K562 (cell line): ENCODE results near the gene OR7A5. TPM values are rescaled to one million over a fixed set of nuclear protein-coding genes. Genes with fewer than 3 reads are reported as not detected.
A peak's percentile ranks its signal among the peaks of the same experiment; 100 is the strongest.

ENCODE experiments used
- BMI1 ChIP-seq: fragments of 150-350 bp; IDR thresholded peaks from 2 replicates; pipeline ENCODE4 v1.6.1; 2014; ENCODE audit warnings: low read length
- CCNT2 ChIP-seq: IDR thresholded peaks from 2 replicates; pipeline ENCODE4 v1.6.1; 2011; ENCODE audit warnings: borderline replicate concordance, low read depth, mild to moderate bottlenecking, moderate library complexity, mixed read lengths, low read length; ENCODE audit not compliant: insufficient read length; ENCODE audit errors: extremely low read depth
- DPF2 ChIP-seq: fragments of 450-650 bp; IDR thresholded peaks from 2 replicates; pipeline ENCODE4 v1.6.1; 2016
- HDAC8 ChIP-seq: fragments of 450-650 bp; IDR thresholded peaks from 2 replicates; pipeline ENCODE4 v1.6.1; 2016; ENCODE audit warnings: mild to moderate bottlenecking, missing genetic modification characterization, moderate library complexity, missing compliant biosample characterization
- HNRNPUL1 ChIP-seq: fragments of 200-400 bp; formaldehyde crosslinking; IDR thresholded peaks from 2 replicates; pipeline ENCODE4 v1.6.1; 2017; ENCODE audit warnings: low read length
- HOMEZ ChIP-seq: fragments of 250-450 bp; sonication (Bioruptor Pico); IDR thresholded peaks from 2 replicates; pipeline ENCODE4 v1.4.0; 2020; ENCODE audit warnings: mild to moderate bottlenecking, moderate library complexity
- KAT7 ChIP-seq: sonication (generic); formaldehyde crosslinking; IDR thresholded peaks from 2 replicates; pipeline ENCODE4 v1.8.0; 2022; ENCODE audit warnings: missing genetic modification reagents, mild to moderate bottlenecking, borderline replicate concordance
- MCM7 ChIP-seq, 2 experiments: fragments of 450-650 bp; IDR thresholded peaks; 2 replicates each; pipeline ENCODE4 v1.6.1; 2016 to 2018
- PRDM10 ChIP-seq: fragments of 450-650 bp; IDR thresholded peaks from 2 replicates; pipeline ENCODE4 v1.6.1; 2018; ENCODE audit not compliant: partially characterized antibody
- PTTG1 ChIP-seq: fragments of 450-650 bp; IDR thresholded peaks from 2 replicates; pipeline ENCODE4 v1.6.1; 2016; ENCODE audit warnings: low read depth, mild to moderate bottlenecking, missing genetic modification characterization, missing compliant biosample characterization
- RB1 ChIP-seq: fragments of 450-650 bp; IDR thresholded peaks from 2 replicates; pipeline ENCODE4 v1.6.1; 2017; ENCODE audit warnings: low read depth, mild to moderate bottlenecking
- SRF ChIP-seq, 2 experiments: fragments of 250-450, 450-650 bp in 1 of 2; sonication (Bioruptor Pico) in 1 of 2; sonication (generic) in 1 of 2; formaldehyde crosslinking; IDR thresholded peaks; 2 replicates each; pipeline versions ENCODE4 v1.5.0 to v1.5.1; 2020 to 2022; ENCODE audit warnings: mild to moderate bottlenecking in 1 of 2, missing genetic modification reagents in 1 of 2
- SRSF7 ChIP-seq: fragments of 200-400 bp; formaldehyde crosslinking; optimal IDR thresholded peaks from 2 replicates; pipeline ENCODE3; 2017; ENCODE audit warnings: mild to moderate bottlenecking, low read depth, low read length
- TFAP4 ChIP-seq: sonication (generic); formaldehyde crosslinking; IDR thresholded peaks from 2 replicates; pipeline ENCODE4 v1.8.0; 2022; ENCODE audit warnings: missing genetic modification reagents, mild to moderate bottlenecking, moderate library complexity, borderline replicate concordance
- USF2 ChIP-seq: sonication (generic); formaldehyde crosslinking; IDR thresholded peaks from 2 replicates; pipeline ENCODE4 v1.5.0; 2020; ENCODE audit warnings: missing genetic modification reagents
- ZBTB33 ChIP-seq: sonication (generic); formaldehyde crosslinking; IDR thresholded peaks from 2 replicates; pipeline ENCODE4 v1.8.1; 2023; ENCODE audit warnings: mild to moderate bottlenecking, missing genetic modification reagents
- ZNF134 ChIP-seq: fragments of 250-450 bp; sonication (Bioruptor Pico); conservative IDR thresholded peaks from 2 replicates; pipeline ENCODE4 v1.4.0; 2020
- ZNF263 ChIP-seq: sonication (generic); formaldehyde crosslinking; IDR thresholded peaks from 2 replicates; pipeline ENCODE4 v1.8.0; 2022; ENCODE audit warnings: mild to moderate bottlenecking, missing genetic modification reagents, borderline replicate concordance
- ZNF431 ChIP-seq: sonication (generic); formaldehyde crosslinking; IDR thresholded peaks from 2 replicates; pipeline ENCODE4 v1.8.0; 2022; ENCODE audit warnings: mild to moderate bottlenecking, missing genetic modification reagents
- ZNF584 ChIP-seq: fragments of 200-800 bp; sonication (Bioruptor generic); IDR thresholded peaks from 2 replicates; pipeline ENCODE4 v1.6.1; 2016; ENCODE audit warnings: low read depth, mild to moderate bottlenecking, missing genetic modification characterization, missing compliant biosample characterization
- ZNF830 ChIP-seq: fragments of 250-450 bp; sonication (Bioruptor Pico); IDR thresholded peaks from 2 replicates; pipeline ENCODE4 v1.5.0; 2021; ENCODE audit warnings: mild to moderate bottlenecking
- polyA plus RNA-seq, 8 experiments: library from polyadenylated mRNA; depleted of rRNA in 4 of 8; stranded (reverse) in 5 of 8; unstranded in 3 of 8; fragments of >200 nt; fragmentation: Nextera tagmentation in 2 of 8; fragmentation: Illumina TruSeq in 1 of 8; extraction: Ambion mirVana in 2 of 8; extraction: Trizol in 1 of 8; gene quantifications; 2 replicates each; pipeline versions ENCODE4 v1.2.1 to v1.2.3, GENCODE V29; 2011 to 2014; ENCODE audit warnings: inconsistent platforms in 1 of 8, missing spikeins in 1 of 8
- total RNA-seq, 7 experiments: library from RNA; depleted of rRNA in 6 of 7; stranded (reverse); fragments of >200 nt in 6 of 7; fragmentation: Illumina TruSeq in 2 of 7; extraction: Trizol in 2 of 7; gene quantifications; 2 replicates each; pipeline versions ENCODE4 v1.2.1 to v1.2.3, GENCODE V29; 2011 to 2021; ENCODE audit warnings: low replicate concordance in 1 of 7

Gene OR7A5
- total and polyA plus RNA-seq, 9 of the 15 experiments (the other 6 are each of a cell fraction or from before 2014, with no cell fraction given) = not detected

- TF ChIP-seq HDAC8 (tag) = no peak
- no peak for TF ChIP-seq SRSF7
- TF ChIP-seq ZNF431 (CRISPR knock-in tag) = no peak
- no peak for TF ChIP-seq ZNF830 (CRISPR knock-in tag)
- no peak for TF ChIP-seq ZNF134 (CRISPR knock-in tag)
- no peak for TF ChIP-seq HOMEZ (CRISPR knock-in tag)
- no peak for TF ChIP-seq SRF (CRISPR knock-in tag; IDR thresholded peaks at IDR 0.05)
- TF ChIP-seq KAT7 (CRISPR knock-in tag) = no peak
- peak; percentile 33 for TF ChIP-seq PRDM10
- TF ChIP-seq ZNF584 = no peak
- no peak for TF ChIP-seq PTTG1 (tag)
- TF ChIP-seq ZNF263 (CRISPR knock-in tag) = no peak; the same call in 1 of the 2 replicates
- TF ChIP-seq DPF2 = no peak
- no peak for TF ChIP-seq MCM7 (IDR thresholded peaks at IDR 0.05)
- TF ChIP-seq CCNT2 = no peak
- no peak for TF ChIP-seq HNRNPUL1
- no peak for TF ChIP-seq BMI1
- TF ChIP-seq USF2 (CRISPR knock-in tag) = no peak
- TF ChIP-seq ZBTB33 (CRISPR knock-in tag) = peak; percentile 37; the same call in 1 of the 2 replicates
- TF ChIP-seq RB1 = peak; percentile 52; the same call in 1 of the 2 replicates
- peak; percentile 5; the same call in 1 of the 2 replicates for TF ChIP-seq TFAP4 (CRISPR knock-in tag)
Measured at GRCh38 chr19:14786421-14786851, 48.5 kb downstream of the OR7A5 start (continued).
